ENCODE data around the gene DLK1.

DLK1 gene

DNA sequence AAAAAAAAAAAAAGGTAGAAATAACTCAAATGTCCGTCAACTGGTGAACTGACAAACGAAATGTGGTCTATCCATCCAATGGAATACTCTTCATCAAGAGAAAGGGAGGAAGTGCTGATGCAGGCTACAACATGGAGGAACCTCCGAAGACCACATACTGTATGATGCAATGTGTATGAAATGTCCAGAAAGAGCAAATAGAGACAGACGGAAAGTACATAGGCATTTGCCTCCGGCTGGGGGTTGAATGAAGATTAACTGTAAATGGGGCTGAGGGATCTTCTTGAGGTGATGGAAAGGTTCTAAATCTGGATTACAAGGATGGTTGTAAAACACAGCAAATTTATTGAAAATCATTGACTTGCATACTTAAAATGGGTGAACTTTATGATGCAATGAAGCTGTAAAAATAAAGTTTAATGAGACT, 35.4 kb downstream of the DLK1 start:
- DNase-seq (ENCODE audit: low spot score): no peak

DNA sequence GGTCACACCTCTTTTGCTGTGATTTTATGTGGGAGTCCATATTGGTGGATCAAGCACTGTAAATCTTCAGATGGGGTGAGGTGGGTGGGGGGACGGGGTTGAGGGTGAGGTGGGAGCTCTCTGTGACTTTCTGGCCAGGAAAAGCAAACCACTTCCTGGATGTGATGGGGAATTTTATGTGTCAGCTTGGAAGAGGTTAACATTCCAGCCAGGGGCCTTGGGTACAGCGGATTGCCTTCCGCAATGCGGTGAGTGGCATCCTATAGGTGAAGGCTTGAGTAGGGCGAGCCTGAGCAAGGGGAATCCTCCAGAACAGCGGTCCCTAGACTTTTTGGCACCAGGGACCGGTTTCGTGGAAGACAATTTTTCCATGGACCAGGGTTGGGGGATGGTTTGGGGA, 36.2 kb downstream of the DLK1 start:
- no peak for DNase-seq (ENCODE audit: low spot score)

DNA sequence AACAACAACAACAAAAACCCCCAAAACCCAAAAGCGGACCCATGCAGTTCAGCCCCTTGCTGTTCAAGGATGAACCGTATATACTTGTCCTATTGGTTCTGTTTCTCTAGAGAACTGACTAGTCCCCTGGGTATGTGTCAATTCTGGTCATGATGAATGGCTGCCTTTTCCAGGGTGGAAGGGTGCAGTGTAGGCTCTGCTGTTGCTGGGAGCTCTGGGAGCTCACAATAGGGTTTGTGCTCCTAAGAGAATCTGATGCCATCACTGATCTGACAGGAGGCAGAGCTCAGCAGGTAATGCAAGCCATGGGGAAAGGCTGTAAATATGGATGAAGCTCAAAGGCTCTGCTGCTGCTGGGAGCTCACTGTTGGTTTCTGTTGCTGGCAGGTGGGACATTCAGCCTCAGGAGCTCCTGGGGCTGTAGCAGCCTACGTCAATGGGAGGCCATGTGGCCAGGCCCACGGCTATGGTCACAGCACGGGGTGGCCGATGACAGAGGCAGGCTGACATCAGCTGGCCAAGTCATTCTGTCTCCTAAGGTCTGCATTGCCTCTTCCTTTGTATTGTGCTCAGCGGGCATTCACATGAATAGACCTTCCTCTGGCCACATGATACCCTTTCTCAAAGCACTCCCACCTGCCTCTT, 37.9 kb downstream of the DLK1 start:
- DNase-seq (ENCODE audit: low spot score): no peak

DNA sequence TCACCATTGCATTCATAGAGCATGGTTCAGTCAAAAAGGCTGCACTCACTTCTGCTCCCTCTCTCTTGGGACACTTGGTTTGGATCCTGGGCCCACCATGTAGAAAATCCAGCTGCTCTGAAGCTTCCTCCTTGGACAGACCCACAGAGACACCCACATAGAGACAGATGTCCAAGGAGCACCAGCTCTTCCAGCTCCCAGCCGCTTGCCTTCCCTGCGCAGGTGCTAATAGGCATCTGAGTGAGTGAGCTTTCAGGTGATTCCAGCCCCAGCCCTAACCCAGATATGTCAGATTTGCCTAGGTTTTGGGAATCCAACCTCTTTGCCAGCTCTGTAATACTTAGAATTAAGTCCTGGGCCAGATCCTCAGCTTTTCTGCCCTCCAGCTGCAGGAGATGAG, 38.6 kb downstream of the DLK1 start:
- DNase-seq (ENCODE audit: low spot score): no peak

DNA sequence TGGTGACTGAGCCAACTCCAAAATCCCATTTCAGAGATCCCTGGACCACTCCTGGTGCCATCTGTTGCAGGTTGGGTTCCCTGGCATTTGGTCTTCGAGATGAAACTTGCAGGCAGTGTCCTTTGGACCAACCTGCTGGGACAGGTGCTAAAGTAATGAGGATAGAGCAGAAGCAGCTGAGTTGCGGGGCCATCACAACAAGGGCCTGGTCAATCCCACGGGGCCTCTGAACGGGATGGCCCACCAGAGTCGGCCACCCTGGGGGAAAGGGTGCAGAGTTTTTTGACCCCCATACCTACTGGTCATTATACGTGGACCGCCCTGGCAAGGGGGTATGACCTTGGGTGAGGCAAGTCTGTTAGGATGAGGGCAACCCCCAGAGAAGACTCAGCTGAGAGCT, 39.3 kb downstream of the DLK1 start:
- no peak for DNase-seq (ENCODE audit: low spot score)

DNA sequence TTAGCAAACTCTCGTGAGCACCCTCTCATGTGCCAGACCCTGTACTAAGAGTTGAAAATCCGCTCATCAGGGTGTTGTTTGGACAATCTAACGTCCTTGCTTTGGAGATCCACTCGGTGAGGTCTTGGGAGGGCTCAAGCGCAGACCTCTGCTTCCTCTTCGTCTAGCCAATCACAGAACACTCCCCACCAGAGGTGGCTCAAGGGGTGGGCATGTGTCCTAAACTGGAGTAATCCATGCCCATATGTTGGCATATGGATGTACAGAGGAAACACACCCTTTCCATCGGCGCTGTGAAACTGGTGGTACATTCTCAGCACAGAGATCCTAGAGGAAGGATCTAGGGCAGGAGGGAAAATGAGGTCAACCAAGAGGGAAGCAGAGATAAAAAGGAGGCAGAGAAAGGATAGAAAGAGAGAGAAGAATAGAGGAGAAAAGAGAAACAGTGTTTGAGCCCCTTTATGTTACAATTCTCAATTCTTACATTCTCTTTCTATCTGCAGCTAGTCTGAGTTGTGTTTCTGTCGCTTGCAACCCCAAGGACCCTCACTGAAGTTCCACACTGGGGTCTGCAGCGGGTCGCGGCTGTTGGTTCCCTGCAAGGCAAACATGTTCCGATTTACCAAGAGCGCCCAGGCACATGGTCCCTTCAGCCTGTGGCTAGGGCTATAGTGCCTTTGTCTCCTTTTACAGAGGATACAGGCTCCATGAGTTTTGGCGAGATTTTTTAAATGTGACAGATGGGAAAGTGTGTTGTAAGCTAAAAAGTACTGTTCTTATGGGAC, 40.5 kb downstream of the DLK1 start:
- DNase-seq (ENCODE audit: low spot score): no peak

DNA sequence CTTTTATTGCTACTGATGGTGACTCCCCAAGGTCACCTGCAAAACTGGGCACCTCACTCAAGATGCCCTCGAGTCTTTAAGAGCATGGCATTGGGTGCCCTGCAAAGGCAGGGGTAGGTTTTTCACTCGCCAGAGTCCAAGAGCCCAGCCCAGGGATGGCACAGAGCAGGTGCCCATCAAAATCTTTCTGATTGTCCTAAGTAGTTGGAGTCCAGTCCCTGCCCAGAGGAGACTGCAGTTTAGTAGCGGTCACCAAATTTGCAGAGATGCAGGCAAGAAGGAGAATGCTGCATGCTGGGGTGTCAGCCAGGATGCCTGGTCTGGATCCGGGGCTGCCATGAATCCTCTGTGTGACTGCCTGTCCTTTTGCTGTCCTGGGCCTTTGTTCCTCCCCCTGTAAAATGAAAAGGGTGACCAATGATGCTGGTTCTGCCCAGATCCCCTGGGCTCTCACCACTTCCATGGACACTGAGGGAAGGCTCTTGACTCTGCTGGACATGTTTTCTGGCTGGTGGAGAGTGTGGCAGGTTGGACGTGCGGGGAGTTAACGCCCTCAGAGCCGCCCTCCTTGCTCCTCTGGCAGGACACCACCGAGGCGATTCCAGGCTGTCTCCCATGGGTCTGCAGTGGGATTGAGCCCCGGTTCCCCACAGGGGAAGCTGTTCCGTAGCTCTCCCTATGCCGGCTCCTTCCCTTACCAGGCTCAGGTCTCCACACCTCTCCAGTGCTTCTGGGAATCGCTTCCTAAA, 41.3 kb downstream of the DLK1 start:
- DNase-seq (ENCODE audit: low spot score): no peak

DNA sequence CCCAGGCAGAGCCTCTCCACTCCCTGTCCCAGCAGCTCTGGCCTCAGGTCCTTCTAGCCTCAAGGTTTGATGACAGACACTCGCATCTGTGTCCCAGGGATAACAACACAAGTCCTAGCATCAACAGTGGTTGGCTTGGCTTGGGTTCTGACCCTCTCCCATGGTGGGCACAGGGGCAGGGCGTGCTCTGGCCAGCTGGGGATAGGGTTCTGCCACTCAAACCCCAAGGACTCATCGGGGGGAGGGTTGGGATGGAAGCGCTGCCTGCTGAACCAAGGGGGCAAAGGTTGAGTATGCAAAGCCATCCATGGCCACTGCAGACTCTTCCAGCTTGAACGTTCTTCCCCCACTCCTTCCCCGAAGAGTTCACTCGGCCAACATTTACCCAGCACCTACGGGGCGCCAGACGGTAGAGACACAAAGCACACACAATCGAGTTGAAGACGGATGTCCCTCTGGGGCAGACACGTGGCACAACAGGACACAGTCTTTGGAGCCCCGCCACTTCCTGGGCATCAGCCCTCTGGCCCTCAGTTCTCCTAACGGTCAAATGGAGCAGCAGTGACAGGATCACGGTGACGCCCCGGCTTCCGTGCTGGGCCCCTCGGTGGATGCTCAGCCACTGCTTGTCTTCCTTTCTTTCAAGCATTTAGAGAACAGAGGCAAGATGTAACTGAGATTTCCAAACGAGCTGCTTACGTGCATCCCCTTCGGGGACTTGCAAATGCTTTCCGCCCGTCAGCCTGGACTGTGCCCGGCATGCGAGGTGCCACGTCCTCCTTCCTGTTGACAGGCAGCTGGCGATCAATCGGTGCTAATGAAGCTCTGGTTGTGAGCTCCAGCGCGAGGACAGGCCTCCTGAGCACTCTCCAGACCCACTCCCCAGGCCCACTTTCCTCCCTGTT, 42.6 kb downstream of the DLK1 start:
- no peak for DNase-seq (ENCODE audit: low spot score)

DNA sequence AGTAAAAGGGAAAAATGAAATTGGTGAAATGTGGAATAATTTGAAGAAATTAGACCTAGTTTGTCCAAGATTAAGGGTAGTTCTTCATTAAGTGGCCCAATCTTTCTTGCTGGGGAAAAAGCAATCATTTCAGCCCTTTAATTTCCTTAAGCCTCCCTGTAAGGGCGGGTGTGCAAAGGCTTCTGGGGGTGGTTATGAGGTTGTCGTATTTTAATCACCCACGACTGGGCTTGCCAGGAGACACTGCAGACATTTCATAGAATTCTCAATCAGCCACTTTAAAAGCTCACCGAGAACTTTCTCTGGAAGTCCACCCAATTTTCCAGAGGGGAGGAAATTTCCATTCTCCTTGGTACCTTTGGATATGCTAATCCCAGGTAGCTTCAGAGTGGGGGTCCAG, 43.4 kb downstream of the DLK1 start:
- no peak for DNase-seq (ENCODE audit: low spot score)

DNA sequence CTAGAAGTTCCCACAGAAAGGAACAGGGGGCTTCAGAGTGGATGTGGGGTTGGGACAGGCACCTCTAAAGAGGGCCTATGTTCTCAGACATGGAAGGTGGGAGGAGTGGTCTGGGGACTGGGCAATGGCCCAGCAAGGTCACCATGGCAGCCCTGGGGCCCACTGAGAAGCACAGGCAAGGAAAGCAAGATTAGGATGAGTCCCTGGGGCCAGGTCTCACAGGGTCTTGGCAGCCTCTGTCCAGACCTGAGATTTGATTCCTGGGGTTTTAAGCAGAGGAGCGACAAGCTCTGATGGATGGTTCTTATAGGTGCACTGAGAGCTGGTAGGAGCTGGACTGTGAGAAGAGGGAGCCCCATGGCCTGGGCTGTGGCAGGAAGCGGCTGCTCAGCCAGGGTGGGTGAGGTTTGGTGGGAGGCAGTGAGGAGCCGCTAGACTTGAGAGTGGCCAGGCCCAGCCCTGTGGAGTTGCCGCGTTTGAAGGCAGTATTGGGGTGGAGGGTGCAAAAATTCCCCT, 44.0 kb downstream of the DLK1 start:
- DNase-seq (ENCODE audit: low spot score): no peak

DNA sequence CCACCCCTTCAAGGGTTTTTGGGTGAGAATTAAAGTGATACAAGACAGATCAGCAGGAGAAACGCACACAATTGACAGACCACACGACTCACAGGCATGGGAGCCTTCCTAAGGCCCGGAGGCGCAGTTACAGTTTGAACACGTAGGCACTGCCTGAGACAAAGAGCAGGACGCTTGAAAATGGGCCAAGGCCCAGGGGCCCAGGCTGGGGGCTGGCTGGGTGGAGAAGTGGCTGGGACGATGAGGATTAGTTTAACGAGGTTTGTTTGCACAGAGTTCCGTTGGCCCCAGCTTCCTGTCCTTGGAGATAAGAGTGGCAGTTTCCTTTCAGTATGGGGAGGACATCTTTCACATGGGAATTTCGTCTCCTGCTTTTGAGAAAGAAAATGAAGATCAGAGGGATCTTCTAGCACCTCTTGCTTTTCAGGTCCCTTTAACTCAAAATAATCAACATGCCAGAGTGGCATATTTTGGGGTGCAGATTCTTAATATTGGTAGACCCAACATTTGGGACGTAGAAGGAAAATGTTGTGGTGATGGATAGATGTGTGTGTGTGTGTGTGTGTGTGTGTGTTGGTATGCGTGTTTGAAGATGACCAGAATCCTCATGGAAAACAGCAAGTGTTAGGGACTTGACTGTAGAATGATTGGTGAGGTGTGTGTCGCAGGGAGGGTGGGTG, 44.6 kb downstream of the DLK1 start:
- DNase-seq (ENCODE audit: low spot score): no peak

DNA sequence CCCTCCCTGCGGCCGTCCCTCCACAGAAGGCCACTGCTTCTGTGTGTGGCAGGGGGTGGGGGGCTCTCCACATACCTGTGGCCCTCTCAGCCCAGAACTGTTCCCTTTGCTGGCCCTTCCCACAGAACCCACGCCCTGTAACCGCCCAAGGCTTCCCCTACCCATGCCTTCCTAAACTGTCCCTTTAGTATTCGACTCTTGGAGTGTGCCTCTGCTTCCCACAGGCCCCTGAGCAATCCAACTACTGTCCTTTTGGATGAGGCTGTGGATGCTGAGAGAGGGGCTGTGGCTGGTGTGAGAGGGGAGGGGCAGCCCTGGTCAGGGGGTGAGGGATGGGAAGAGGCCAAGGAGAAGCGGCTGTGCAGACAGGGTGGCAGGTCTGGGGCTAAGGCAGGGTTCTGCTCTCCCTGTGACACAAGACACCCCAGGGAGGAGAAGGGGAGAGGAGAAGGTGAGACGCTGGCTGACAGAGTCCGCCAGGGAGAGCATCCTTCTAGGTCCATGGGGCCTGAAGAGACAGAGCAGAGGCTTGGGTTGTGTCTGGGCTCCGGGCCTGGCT, 46.0 kb downstream of the DLK1 start:
- DNase-seq (ENCODE audit: low spot score): no peak

DNA sequence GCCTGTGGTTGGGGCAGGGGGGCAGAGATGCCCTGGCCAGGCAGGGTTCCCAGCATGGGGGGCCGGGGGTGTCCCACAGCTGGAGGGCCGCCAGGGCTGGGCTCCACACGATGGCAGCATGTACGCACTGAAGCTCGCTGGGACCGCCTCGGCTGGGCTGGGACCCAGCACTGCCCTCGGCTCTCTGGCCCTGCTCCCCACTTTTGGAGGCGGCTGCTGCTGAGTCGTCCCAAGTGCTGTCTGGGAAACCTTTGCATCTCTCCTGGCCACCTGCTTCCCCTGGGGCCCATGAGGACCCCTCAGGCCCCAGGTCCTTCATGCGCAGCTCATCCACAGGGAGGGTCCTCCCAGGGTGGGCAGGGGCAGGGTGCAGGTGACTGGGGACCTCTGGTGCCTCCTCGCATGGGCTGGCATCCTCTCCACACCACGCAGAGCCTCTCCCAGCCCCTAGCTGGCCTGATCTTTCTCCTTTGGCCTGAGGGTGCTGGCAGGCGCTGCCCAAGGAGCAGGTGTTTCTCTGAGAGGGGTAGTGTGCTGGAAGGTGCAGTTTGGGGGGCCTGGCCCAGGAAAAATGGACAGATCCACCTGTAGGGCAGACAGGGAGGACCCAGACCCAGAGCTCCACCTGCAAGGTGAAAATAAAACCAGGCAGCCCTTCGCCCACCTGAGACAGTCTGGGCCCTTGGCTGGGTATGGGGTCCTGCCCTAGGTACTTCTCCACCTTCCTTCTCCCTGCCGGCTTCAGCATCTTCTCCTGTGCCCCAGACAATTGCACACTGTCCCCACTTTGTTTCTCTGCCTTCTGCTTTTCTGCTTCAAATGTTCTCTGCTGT, 46.9 kb downstream of the DLK1 start:
- DNase-seq (ENCODE audit: low spot score): no peak

DNA sequence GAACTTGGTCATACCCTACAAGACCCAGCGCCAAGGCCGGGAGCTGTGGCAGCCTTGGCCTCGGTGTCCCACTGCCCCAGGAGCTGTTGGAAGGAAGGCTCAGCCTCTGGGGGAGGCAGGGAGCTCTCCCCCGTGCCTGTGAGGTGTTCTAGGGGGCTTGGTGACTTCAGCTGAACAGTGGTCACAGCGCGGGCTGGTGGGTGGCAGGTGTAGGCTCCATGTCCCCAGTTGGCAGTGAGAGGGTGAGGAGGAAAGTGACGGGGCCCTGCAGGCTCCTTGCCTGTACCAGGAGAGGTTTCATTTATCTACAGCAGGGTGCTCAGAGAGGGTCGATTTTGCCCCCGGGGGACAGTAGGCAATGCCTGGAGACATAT, 47.5 kb downstream of the DLK1 start:
- DNase-seq (ENCODE audit: low spot score): no peak

DNA sequence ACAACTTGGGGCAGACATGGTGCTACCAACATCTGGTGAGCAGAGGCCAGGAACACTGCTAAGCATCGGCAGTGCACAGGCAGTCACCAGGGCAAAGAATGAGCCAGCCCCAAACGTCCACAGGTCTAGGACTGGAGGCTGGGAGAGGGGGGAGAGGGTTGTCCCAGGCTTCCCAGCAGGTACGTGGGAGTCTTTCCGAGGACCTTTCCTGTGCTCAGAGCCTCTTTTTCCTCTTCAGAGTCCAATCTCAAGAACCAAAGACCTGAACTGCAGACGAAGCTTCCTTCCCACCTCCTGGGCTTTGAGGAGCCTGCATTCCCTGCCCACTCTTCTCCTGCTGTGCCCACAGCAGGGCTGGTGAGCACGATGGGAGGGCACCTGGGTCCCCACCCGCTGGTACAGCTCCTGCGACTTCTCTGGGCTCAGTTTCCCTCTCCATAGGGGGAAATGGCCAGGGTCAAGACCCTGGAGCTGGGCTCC, 48.7 kb downstream of the DLK1 start:
- no peak for DNase-seq (ENCODE audit: low spot score)

DNA sequence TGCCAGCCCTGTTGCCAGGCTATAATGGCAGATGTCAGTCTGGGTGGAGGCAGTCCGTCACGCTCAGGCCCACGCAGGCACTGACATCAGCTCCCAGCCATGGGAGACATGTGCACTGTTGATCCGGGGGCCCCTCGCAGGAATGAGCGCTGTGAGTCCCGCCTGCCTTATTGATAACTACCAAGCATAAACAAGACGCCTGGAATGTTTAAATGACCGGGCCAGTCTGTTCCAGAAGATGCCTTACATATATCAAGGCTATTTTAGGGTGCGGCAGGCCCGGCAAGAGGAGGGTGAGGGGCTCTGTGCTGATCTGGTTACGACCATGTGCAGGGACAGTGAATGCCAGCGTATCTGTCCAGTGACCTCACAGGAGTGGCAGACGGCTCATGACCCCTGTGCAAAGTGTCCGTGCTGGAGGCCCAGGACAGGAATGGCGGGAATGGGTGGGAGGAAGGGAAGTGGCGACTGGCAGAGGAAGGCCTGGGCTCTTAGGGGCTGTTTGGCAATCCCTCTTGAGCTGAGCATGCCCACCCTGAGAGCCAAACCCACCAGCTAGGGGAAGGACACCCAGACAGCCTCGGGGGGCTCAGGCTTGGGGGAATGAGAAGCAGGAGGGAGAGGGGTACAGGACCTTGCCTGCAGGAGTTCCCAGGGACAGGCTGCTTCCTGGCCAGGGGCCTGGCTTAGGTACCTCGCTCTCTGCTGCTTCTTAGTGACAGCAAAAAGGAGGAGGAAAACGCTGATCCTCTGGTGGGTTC, 49.3 kb downstream of the DLK1 start:
- DNase-seq (ENCODE audit: low spot score): no peak

DNA sequence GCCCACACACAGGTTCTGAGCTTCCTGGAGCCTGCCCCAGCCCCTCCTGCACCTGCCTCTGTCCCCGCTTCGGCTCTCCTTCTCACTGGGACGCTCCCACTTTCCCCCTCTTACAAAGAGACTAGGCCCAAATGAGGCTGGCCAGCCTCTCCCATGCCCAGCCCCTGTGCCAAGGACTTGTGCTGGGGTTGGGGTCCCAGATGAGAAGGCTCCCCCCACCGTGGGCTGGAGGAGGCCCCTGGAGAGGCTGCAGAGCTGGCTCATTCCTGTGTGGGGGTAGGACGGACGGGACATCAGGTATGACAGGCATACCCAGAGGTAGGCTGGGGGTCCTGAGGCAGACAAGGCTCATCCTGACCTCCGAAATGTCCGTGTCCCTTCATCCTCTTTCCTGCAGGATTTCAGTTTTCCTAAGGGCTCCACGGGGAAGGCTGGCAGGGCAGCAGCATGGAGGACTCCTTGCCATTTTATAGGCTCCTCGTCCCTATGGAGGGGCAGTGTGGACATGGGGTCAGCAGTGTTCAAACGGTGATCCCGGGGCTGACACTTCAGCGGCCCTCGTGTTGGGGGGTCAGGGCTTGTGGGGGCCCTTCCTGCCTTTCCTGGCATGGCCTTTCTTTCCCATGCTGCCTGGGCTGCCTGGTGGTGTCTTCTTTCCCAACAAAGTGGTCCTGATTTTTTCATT, 50.1 kb downstream of the DLK1 start:
- no peak for DNase-seq (ENCODE audit: low spot score)

DNA sequence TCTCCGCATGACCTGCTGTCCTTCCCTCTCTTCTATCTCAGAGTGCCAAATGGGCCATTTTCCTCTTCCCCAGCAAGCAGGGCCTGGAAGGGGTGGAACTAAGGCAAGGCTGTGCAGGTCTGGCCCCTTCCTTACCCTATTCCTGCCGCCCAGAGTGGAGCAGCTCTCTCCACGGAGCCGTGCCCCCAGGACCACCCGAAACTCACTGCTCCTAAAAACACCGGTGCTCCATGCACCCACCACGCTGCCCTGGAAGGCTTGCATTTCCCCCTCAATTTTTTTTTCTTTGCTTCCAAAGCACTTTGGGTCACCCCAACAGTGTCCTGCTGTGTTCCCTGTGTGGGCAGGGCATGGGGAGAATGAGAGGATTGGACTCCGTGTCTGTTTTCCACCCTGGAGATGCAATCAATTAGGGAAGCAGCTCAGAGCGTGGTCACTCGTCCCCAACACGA, 50.7 kb downstream of the DLK1 start:
- DNase-seq (ENCODE audit: low spot score): no peak
